GM18499 (cell line): Measurements from ENCODE around the gene RASA4.
"Not testable (repeated sequence)": the region's sequence is repeated elsewhere in the genome, so short reads cannot be mapped to it uniquely, and the experiment has no call there.

Source experiments
- ATAC-seq: cut with Tn5 transposase; IDR thresholded peaks from one replicate; pipeline ENCODE4 v1.9.1; 2021; ENCODE audit warnings: moderate number of reproducible peaks; ENCODE audit not compliant: insufficient read depth, unreplicated experiment

The RASA4 gene

GRCh38 chr7:102609734-102610133 is 6.8 kb downstream of the RASA4 start:
- not testable (repeated sequence) for ATAC-seq

GRCh38 chr7:102606848-102607247 is 9.7 kb downstream of the RASA4 start:
- not testable (repeated sequence) for ATAC-seq

DNA sequence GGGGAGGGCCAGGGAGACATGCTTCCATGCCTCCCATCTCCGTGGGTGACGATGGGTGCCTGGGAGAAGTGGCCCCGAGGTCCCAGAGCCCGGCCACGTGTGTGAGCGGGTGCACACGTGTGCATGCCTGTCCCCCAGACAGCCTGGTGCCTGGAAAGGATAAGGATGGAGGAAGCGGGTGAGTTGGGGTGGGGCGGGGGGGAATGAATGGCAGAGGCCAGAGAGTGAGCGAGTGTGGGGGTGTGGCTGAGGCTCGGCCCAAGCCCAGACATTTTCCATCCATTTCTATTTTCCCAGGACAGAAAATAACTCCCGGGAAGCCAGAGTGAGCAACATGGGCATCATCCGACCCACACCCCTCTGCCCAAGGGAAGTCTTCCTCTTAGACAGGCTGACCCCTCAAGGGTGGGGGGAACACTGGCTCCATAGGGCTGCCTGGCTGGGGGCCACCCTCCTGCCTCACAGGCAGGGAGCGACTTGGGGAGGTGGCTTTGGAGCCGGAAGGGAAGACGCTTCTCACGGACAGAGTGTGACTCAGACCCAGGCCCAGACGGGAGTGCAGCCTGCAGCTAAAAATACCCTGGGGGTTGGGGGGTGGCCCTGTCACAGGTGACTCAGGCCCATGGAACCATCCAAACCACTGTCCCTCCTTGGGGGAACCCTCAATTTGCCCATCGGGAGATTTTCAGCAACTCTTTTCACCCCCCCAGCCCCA is 12.0 kb downstream of the RASA4 start:
- not testable (repeated sequence) for ATAC-seq

GRCh38 chr7:102602317-102602716 is 14.2 kb downstream of the RASA4 start:
- ATAC-seq, result not testable (repeated sequence)

DNA sequence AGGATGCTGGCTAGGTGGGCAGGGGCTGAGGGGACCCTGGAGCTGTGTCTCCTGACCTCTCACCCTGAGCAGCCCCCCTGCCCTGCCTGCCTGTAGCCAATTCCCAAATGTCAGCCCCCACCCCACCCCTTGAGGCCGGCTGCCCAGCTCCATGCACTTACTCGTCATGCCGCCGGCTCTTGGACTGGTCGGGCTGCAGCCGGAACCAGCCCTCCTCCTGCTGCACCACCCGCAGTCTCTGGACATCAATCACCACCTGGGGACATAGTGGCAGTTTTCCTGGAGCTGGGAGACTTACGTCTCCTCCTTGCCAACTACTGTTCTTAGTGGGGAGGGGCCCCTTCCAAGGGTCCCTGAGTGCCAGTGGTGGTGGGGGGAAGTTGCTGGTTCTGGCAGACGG is 16.9 kb downstream of the RASA4 start:
- not testable (repeated sequence) for ATAC-seq

GRCh38 chr7:102596036-102596435 is 20.5 kb downstream of the RASA4 start:
- not testable (repeated sequence) for ATAC-seq

DNA sequence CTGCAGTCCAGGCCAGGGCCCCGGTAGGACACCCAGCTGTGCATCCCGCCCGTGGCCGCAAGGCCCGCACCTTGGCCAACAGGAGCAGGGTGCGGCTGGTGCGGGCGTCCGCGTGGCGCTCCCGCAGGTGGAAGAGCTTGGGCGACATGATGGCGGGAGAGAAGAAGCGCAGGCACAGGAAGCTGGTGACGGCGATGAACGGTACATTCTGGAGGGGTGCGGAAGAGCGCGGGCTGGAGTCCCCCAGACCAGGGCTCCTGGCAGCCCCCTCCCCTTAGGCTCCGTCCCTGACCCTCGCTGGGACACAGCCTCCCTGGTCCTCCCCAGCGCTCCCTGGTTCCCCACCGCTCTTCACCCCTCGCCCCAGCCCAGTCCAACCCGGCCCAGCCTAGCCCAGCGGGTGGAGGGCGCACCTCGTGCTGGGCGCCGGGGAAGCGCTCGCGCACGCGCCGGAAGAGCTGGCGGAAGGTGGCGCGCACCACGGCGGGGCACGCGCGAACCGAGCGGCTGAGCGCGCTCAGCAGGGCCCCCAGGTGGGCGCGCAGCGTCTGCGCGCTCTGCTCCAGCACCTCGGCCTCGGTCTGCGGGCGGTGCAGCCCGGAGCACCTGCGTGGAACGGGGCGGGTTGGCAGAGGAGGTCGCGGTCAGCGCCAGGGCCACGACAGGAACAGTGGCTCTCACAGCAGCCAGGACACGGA is 22.8 kb downstream of the RASA4 start:
- not testable (repeated sequence) for ATAC-seq

GRCh38 chr7:102592477-102593019 is 24.0 kb downstream of the RASA4 start:
- not testable (repeated sequence) for ATAC-seq

DNA sequence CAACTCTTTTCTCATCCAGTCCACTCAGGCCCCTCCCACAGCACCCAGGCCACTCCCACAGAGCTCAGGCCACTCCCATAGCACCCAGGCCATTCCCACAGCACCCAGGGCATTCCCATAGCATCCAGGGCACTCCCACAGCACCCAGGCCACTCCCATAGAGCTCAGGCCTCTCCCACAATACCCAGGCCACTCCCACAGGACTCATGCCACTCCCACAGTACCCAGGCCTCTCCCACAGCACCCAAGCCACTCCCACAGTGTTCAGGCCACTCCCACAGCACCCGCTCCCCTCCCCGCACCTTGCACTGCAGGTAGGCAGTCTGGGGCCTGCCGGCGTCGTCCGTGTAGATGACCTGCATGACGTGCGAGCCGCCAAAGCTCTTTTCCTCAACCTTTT is 26.7 kb downstream of the RASA4 start:
- ATAC-seq, result peak; percentile 39

GRCh38 chr7:102583495-102583894 is 33.1 kb downstream of the RASA4 start:
- not testable (repeated sequence) for ATAC-seq

GRCh38 chr7:102581722-102582121 is 34.8 kb downstream of the RASA4 start:
- ATAC-seq, result not testable (repeated sequence)

GRCh38 chr7:102578486-102578885 is 38.1 kb downstream of the RASA4 start:
- not testable (repeated sequence) for ATAC-seq

DNA sequence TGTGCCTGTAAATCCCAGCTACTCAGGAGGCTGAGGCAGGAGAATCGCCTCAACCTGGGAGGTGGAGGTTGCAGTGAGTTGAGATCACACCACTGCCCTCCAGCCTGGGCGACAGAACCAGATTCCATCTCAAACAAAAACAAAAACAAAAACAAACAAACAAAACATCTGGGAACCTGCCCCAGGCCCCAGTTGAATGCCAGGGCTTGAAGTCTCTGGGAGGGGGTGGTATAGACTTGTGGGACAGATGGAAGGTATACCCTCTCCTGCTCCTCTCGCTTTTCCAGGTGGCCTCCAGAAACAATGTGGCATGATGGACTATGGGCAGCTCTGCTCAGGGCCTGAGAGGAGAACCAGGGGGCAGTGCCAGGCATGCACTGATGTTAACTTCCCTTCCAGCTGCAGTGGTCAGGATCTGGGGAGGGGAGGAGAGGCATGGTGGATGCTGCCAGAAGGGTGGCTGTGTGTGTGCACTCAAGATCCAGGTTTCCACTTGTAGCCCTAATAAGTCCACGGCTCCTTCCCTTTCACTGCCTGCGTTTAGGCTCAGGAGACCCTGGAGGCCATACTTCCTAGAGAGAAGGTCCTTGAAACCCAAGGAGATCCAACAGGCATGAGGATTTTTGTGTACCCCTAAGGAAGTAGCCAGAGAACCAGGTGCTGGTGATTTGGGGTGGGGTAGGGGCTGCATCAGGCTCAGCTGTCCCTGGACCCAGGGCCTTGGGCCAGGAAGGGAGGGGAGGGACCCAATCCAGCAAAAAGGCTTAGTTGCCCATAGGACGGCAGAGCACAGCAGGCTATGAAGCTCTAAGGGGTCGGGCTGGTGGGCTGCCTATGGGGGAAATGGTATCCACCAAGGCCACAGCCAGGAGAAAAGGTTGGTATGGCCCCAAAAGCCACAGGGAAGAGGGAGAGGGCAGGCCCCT is 39.0 kb downstream of the RASA4 start:
- not testable (repeated sequence) for ATAC-seq

DNA sequence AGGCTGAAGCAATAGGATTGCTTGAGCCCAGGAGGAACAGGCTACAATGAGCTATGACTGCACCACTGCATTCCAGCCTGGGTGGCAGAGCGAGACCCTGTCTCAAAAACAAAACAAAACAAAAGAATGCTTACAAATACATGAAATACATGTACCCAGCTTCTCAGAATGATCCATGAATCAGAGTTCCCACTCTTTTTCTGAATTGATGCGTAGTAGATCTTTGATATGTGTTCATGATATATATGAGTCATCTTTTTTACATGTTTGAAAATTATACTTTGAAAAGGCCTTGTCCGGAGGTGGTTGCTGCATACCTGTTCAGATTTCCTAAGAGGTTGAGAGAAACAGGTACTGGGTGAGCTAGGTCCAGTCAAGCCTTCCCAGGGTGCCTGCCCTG is 40.2 kb downstream of the RASA4 start:
- not testable (repeated sequence) for ATAC-seq

DNA sequence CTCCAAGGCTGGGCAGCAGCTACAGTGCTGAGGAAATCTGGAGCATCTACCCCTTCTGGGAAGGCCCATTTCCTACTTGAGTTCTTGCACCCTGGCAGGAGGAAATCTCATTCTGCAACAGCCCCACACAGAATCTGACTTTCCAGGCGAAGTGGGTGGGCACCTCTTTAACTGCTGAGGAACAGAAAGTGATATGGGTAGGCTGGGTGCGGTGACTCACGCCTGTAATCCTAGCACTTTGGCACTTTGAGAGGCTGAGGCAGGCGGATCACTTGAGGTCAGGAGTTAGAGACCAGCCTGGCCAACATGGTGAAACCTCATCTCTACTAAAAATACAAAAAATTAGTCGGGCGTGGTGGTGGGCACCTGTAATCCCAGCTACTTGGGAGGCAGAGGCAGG is 41.9 kb downstream of the RASA4 start:
- not testable (repeated sequence) for ATAC-seq

DNA sequence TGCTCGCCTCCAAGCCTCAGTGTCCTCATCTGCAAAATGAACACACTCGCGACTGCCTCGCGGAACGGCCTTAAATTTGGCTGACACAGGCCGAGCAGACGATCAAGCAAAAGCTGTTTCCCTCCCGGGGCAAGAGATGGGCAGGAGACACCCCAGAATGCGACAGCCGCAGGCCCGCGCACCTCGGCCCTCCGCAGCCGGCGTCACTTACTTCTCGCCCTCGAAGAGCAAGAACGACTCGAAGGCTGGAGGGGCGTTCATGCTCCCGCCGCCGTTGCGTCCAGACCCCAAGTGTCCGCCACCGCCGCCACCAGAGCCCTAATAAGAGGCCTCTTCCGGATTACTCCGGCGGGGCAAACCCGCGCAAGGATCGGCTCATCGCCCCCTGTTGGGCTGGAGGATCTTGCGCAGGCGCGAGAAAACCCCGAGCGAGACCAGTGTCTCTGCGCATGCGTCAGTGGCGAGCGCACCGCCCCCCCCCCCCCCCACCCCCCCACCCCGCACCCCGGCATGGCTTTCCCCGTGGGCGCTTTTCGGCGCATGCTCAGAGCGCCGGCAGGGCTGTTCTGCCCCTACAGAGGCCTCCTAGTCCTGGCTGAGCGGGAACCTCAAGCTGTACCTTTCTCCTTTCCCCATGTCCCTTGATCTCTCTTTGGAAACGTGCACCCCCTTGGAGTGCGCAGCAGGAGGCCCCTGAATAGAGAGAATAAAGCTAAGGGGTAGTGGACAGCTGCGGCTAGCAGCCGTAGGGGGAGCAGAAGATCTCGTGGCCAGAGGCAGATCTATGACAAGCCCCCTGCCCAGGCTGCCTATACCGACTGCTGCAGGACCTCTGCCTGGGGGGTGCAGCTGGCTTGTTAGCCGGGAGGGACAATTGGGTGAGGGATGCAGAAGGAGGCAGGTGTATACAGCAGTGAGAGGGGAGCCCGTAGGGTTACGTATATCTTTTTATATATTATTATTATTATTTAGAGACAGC is 44.0 kb downstream of the RASA4 start, which contains the start of gene POLR2J3:
Gene POLR2J3, minus strand, starts transcription at position 323 of the 979 bp plus-strand sequence. Its CDS starts 62 bp downstream, at position 261.
- peak; percentile 83 for ATAC-seq

GRCh38 chr7:102568620-102569019 is 47.9 kb downstream of the RASA4 start:
- not testable (repeated sequence) for ATAC-seq

DNA sequence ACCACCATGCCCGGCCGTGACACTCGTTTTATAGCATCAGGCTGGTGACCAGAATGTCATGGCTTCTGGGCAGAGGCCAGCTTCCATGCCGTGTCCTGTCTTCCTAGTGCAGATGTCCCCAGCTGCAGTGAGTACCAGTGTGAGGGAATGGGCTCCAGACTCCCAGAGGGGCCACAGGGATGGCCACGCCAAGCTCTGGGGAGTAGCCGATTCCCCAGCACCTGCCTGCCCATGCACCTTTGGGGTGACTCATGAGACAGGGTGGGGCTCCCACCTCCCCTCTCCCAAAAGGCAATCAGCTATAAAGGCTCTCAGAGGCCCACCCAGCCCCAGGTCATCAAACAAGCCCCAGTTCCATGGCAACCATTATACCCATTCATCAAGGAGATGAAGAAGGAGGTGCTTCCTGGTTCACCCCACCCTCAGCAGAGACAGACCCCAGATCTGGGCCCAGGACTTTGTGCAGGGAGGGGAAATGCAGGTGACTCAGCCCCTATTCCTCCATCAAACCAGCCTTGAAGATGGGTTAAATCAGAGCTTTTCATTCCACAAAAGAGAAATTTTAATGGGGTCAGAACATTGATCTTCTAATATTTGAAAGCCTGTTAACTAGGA is 65.6 kb downstream of the RASA4 start, which contains the start of gene SPDYE2:
Gene SPDYE2, plus strand, starts transcription at position 419 of the 615 bp plus-strand sequence. CDS start 2,030 bp downstream, outside the sequence.
- ATAC-seq, result not testable (repeated sequence)
